HG03457 (cell line): ENCODE results near the gene DNHD1.
"Not testable (repeated sequence)": the region's sequence is repeated elsewhere in the genome, so short reads cannot be mapped to it uniquely, and the experiment has no call there.

Experiments
- ATAC-seq: cut with Tn5 transposase; IDR thresholded peaks from one replicate; pipeline ENCODE4 v1.9.1; 2021; ENCODE audit warnings: moderate number of reproducible peaks; ENCODE audit not compliant: unreplicated experiment

Gene DNHD1

GRCh38 chr11:6481012-6481923 lies 15.8 kb upstream of the DNHD1 start, which contains the start of the genes ARFIP2 and TIMM10B:
Gene ARFIP2 (minus strand): TSS chr11:6481331. CDS start chr11:6480421, 910 bp downstream.
Gene TIMM10B (plus strand): TSS chr11:6481501. CDS start chr11:6481517, 16 bp downstream.
- ATAC-seq, result peak; percentile 98

- ATAC-seq, result no peak
Measured at GRCh38 chr11:6481924-6482275, 15.2 kb upstream of the DNHD1 start.

- ATAC-seq, result no peak
Measured at GRCh38 chr11:6482441-6482840, 14.6 kb upstream of the DNHD1 start.

- ATAC-seq, result no peak
Measured at GRCh38 chr11:6483015-6483414, 14.1 kb upstream of the DNHD1 start.

- no peak for ATAC-seq
Measured at GRCh38 chr11:6485661-6486060, 11.4 kb upstream of the DNHD1 start.

- ATAC-seq, result no peak
Measured at GRCh38 chr11:6486256-6486655, 10.8 kb upstream of the DNHD1 start.

- ATAC-seq, result no peak
Measured at GRCh38 chr11:6486938-6487337, 10.1 kb upstream of the DNHD1 start.

GRCh38 chr11:6488342-6488741 lies 8.7 kb upstream of the DNHD1 start:
- ATAC-seq, result no peak

- ATAC-seq, result no peak
Measured at GRCh38 chr11:6488821-6489220, 8.3 kb upstream of the DNHD1 start.

GRCh38 chr11:6489306-6489705 lies 7.8 kb upstream of the DNHD1 start:
- ATAC-seq, result no peak

GRCh38 chr11:6498121-6498520 lies 1.0 kb downstream of the DNHD1 start:
- ATAC-seq, result no peak

- no peak for ATAC-seq
Measured at GRCh38 chr11:6498544-6498943, 1.5 kb downstream of the DNHD1 start.

GRCh38 chr11:6502382-6502781 lies 5.3 kb downstream of the DNHD1 start:
- no peak for ATAC-seq

GRCh38 chr11:6504166-6504565 lies 7.1 kb downstream of the DNHD1 start:
- no peak for ATAC-seq

GRCh38 chr11:6505577-6506240 lies 8.6 kb downstream of the DNHD1 start:
- no peak for ATAC-seq

- ATAC-seq, result no peak
Measured at GRCh38 chr11:6516865-6517264, 19.8 kb downstream of the DNHD1 start.

- no peak for ATAC-seq
Measured at GRCh38 chr11:6520265-6520664, 23.2 kb downstream of the DNHD1 start.

- ATAC-seq, result not testable (repeated sequence)
Measured at GRCh38 chr11:6521946-6522345, 24.9 kb downstream of the DNHD1 start.

- ATAC-seq, result no peak
Measured at GRCh38 chr11:6523253-6523652, 26.2 kb downstream of the DNHD1 start.

GRCh38 chr11:6526411-6527135 lies 29.5 kb downstream of the DNHD1 start:
- no peak for ATAC-seq

GRCh38 chr11:6529266-6529665 lies 32.2 kb downstream of the DNHD1 start:
- no peak for ATAC-seq
